ENCODE measurements around the gene RHEB.

RHEB gene

GRCh38 chr7:151472644-151473380, 46.9 kb downstream of the RHEB start:
- Histone ChIP-seq H3K79me2 (ENCODE audit: control insufficient read depth, insufficient read depth, low read length) (peaks cover 2% of the 10 kb centered on the region), H3K4me2 (ENCODE audit: low read length) (no peak overlapping the region), H2BK120ac (ENCODE audit: low read depth, low read length) (no peak overlapping the region), H3K18ac (ENCODE audit: low read length) (no peak overlapping the region), H3K23ac (ENCODE audit: low read length) (no peak overlapping the region), H3K27ac (ENCODE audit: low read depth, low read length) (peak overlapping the region; percentile 6), H3K4me1 (ENCODE audit: control insufficient read depth, low read depth, low read length) (peaks cover 3% of the 10 kb centered on the region), H2BK5ac (ENCODE audit: low read length) (no peak overlapping the region), H3K79me1 (ENCODE audit: low read length) (peaks cover 4% of the 10 kb centered on the region), H4K8ac (ENCODE audit: low read depth, low read length) (no peak overlapping the region), H3K36me3 (ENCODE audit: control insufficient read depth, insufficient read depth, low read length) (no peaks in the 10 kb centered on the region), H3K4me3 (ENCODE audit: low read length) (no peak overlapping the region), H3K56ac (ENCODE audit: low read length) (no peak overlapping the region), H2AK5ac (ENCODE audit: low read length) (no peak overlapping the region), H3K4ac (ENCODE audit: low read depth, low read length) (no peak overlapping the region), H2BK15ac (replicated peaks; ENCODE audit: low read depth) (no peak overlapping the region), H3K9ac (ENCODE audit: low read length) (no peak overlapping the region), H4K5ac (ENCODE audit: low read length) (no peak overlapping the region), H3K27me3 (ENCODE audit: insufficient read depth, low read length, poor library complexity) (no peaks in the 10 kb centered on the region)
- no peak for DNase-seq
- no CpG with 5 or more reads among the region's 17 CpGs for WGBS (ENCODE audit: extremely low coverage, insufficient coverage, low lambda C conversion rate)

- Histone ChIP-seq H3K9ac (ENCODE audit: low read length) (no peak overlapping the region), H3K4ac (ENCODE audit: low read depth, low read length) (no peak overlapping the region), H3K18ac (ENCODE audit: low read length) (no peak overlapping the region), H3K23ac (ENCODE audit: low read length) (no peak overlapping the region), H3K4me3 (ENCODE audit: low read length) (no peak overlapping the region), H3K4me2 (ENCODE audit: low read length) (no peak overlapping the region), H4K5ac (ENCODE audit: low read length) (no peak overlapping the region), H2BK120ac (ENCODE audit: low read depth, low read length) (no peak overlapping the region), H2AK5ac (ENCODE audit: low read length) (no peak overlapping the region), H3K79me1 (ENCODE audit: low read length) (peaks cover 3% of the 10 kb centered on the region), H3K56ac (ENCODE audit: low read length) (no peak overlapping the region), H3K27me3 (ENCODE audit: insufficient read depth, low read length, poor library complexity) (no peaks in the 10 kb centered on the region), H3K79me2 (ENCODE audit: control insufficient read depth, insufficient read depth, low read length) (no peaks in the 10 kb centered on the region), H3K36me3 (ENCODE audit: control insufficient read depth, insufficient read depth, low read length) (peaks cover 3% of the 10 kb centered on the region), H2BK5ac (ENCODE audit: low read length) (no peak overlapping the region), H2BK15ac (replicated peaks; ENCODE audit: low read depth) (no peak overlapping the region), H4K8ac (ENCODE audit: low read depth, low read length) (no peak overlapping the region), H3K27ac (ENCODE audit: low read depth, low read length) (no peak overlapping the region), H3K4me1 (ENCODE audit: control insufficient read depth, low read depth, low read length) (peaks cover 3% of the 10 kb centered on the region)
- no CpG with 5 or more reads among the region's 2 CpGs for WGBS (ENCODE audit: extremely low coverage, insufficient coverage, low lambda C conversion rate)
- DNase-seq: no peak
These were observed 49.0 kb downstream of the RHEB start for GRCh38 chr7:151470711-151471110.

GRCh38 chr7:151469281-151469680, 50.4 kb downstream of the RHEB start:
- no peak overlapping the region for H3K23ac ChIP-seq (ENCODE audit: low read length)
- no peaks in the 10 kb centered on the region for H3K27me3 ChIP-seq (ENCODE audit: insufficient read depth, low read length, poor library complexity)
- no peak overlapping the region for H3K18ac ChIP-seq (ENCODE audit: low read length)
- H3K27ac ChIP-seq (ENCODE audit: low read depth, low read length): no peak overlapping the region
- peaks cover 3% of the 10 kb centered on the region for H3K36me3 ChIP-seq (ENCODE audit: control insufficient read depth, insufficient read depth, low read length)
- peaks cover 3% of the 10 kb centered on the region for H3K4me1 ChIP-seq (ENCODE audit: control insufficient read depth, low read depth, low read length)
- no peak overlapping the region for H4K5ac ChIP-seq (ENCODE audit: low read length)
- H3K79me1 ChIP-seq (ENCODE audit: low read length): peaks cover 3% of the 10 kb centered on the region
- no peak overlapping the region for H2AK5ac ChIP-seq (ENCODE audit: low read length)
- H2BK120ac ChIP-seq (ENCODE audit: low read depth, low read length): no peak overlapping the region
- H3K4me2 ChIP-seq (ENCODE audit: low read length): no peak overlapping the region
- DNase-seq: no peak
- no peak overlapping the region for H4K8ac ChIP-seq (ENCODE audit: low read depth, low read length)
- no CpG with 5 or more reads among the region's 5 CpGs for WGBS (ENCODE audit: extremely low coverage, insufficient coverage, low lambda C conversion rate)
- H3K56ac ChIP-seq (ENCODE audit: low read length): no peak overlapping the region
- H2BK15ac ChIP-seq (replicated peaks; ENCODE audit: low read depth): no peak overlapping the region
- H3K4ac ChIP-seq (ENCODE audit: low read depth, low read length): no peak overlapping the region
- H3K9ac ChIP-seq (ENCODE audit: low read length): no peak overlapping the region
- no peak overlapping the region for H2BK5ac ChIP-seq (ENCODE audit: low read length)
- no peaks in the 10 kb centered on the region for H3K79me2 ChIP-seq (ENCODE audit: control insufficient read depth, insufficient read depth, low read length)
- no peak overlapping the region for H3K4me3 ChIP-seq (ENCODE audit: low read length)

GRCh38 chr7:151468217-151469018, 51.3 kb downstream of the RHEB start:
- Histone ChIP-seq H4K5ac (ENCODE audit: low read length) (no peak overlapping the region), H3K9ac (ENCODE audit: low read length) (no peak overlapping the region), H3K27ac (ENCODE audit: low read depth, low read length) (no peak overlapping the region), H4K8ac (ENCODE audit: low read depth, low read length) (no peak overlapping the region), H2BK5ac (ENCODE audit: low read length) (no peak overlapping the region), H3K56ac (ENCODE audit: low read length) (no peak overlapping the region), H3K23ac (ENCODE audit: low read length) (no peak overlapping the region), H3K4ac (ENCODE audit: low read depth, low read length) (no peak overlapping the region), H2BK120ac (ENCODE audit: low read depth, low read length) (no peak overlapping the region), H2AK5ac (ENCODE audit: low read length) (no peak overlapping the region), H3K79me1 (ENCODE audit: low read length) (peaks cover 4% of the 10 kb centered on the region), H3K36me3 (ENCODE audit: control insufficient read depth, insufficient read depth, low read length) (peaks cover 5% of the 10 kb centered on the region), H3K4me2 (ENCODE audit: low read length) (no peak overlapping the region), H3K18ac (ENCODE audit: low read length) (no peak overlapping the region), H3K4me3 (ENCODE audit: low read length) (no peak overlapping the region), H3K27me3 (ENCODE audit: insufficient read depth, low read length, poor library complexity) (no peaks in the 10 kb centered on the region), H3K4me1 (ENCODE audit: control insufficient read depth, low read depth, low read length) (peaks cover 3% of the 10 kb centered on the region), H3K79me2 (ENCODE audit: control insufficient read depth, insufficient read depth, low read length) (no peaks in the 10 kb centered on the region), H2BK15ac (replicated peaks; ENCODE audit: low read depth) (no peak overlapping the region)
- no CpG with 5 or more reads among the region's 19 CpGs for WGBS (ENCODE audit: extremely low coverage, insufficient coverage, low lambda C conversion rate)
- DNase-seq: no peak

GRCh38 chr7:151465169-151465568, 54.5 kb downstream of the RHEB start:
- DNase-seq: no peak
- Histone ChIP-seq H2AK5ac (ENCODE audit: low read length) (no peak overlapping the region), H3K23ac (ENCODE audit: low read length) (no peak overlapping the region), H3K9ac (ENCODE audit: low read length) (no peak overlapping the region), H3K4ac (ENCODE audit: low read depth, low read length) (no peak overlapping the region), H3K18ac (ENCODE audit: low read length) (no peak overlapping the region), H3K27me3 (ENCODE audit: insufficient read depth, low read length, poor library complexity) (no peaks in the 10 kb centered on the region), H2BK5ac (ENCODE audit: low read length) (no peak overlapping the region), H4K8ac (ENCODE audit: low read depth, low read length) (no peak overlapping the region), H3K36me3 (ENCODE audit: control insufficient read depth, insufficient read depth, low read length) (peaks cover 5% of the 10 kb centered on the region), H3K27ac (ENCODE audit: low read depth, low read length) (no peak overlapping the region), H2BK15ac (replicated peaks; ENCODE audit: low read depth) (no peak overlapping the region), H3K56ac (ENCODE audit: low read length) (no peak overlapping the region), H2BK120ac (ENCODE audit: low read depth, low read length) (no peak overlapping the region), H3K79me1 (ENCODE audit: low read length) (peaks cover 2% of the 10 kb centered on the region), H3K4me3 (ENCODE audit: low read length) (no peak overlapping the region), H3K4me2 (ENCODE audit: low read length) (no peak overlapping the region), H3K79me2 (ENCODE audit: control insufficient read depth, insufficient read depth, low read length) (no peaks in the 10 kb centered on the region), H3K4me1 (ENCODE audit: control insufficient read depth, low read depth, low read length) (no peaks in the 10 kb centered on the region), H4K5ac (ENCODE audit: low read length) (no peak overlapping the region)
- WGBS (ENCODE audit: extremely low coverage, insufficient coverage, low lambda C conversion rate): no CpG with 5 or more reads among the region's 8 CpGs
